Activated CD4-positive, alpha-beta T cell treated with anti-CD3 and anti-CD28 coated beads, Interleukin-2, amount 50 U/mL, for 1 hour (primary cell): ENCODE measurements around the gene RAPGEF6.
A peak's percentile ranks its signal among the peaks of the same experiment; 100 is the strongest.
"Not testable (repeated sequence)": the region's sequence is repeated elsewhere in the genome, so short reads cannot be mapped to it uniquely, and the experiment has no call there.

Experiments used
- DNase-seq: peaks from one replicate; pipeline ENCODE4 v3.0.0-alpha.2; 2020

RAPGEF6 gene

DNA sequence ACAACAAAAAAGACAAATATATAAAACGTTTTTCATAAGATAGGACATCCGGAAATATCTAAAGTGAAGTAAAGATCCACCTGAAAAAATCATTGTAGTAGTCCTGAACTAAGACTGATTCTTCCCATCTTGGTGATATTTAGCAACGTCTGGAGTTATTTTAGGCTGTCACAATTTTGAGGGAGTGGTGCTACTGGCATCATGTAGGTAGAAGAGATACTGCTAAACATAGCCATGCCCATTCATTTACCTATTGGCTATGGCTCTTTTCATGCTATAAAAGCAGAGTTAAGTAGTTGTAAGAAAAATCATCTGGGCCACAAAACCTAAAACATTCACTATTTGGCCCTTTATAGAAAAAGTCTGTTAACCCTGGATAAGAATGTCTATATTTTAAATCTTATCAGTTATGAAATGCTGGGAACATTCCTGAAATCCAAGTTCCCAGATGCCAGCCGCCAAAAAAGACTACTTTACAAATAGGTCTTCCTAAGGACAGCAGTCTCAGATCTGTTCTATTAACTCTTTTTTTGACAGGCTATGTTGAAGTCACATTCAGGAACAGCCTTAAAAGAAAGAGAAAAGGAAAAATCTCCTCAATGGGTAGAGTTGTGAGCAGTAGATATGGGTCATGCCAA is 27.0 kb downstream of the RAPGEF6 start:
- DNase-seq = no peak

DNA sequence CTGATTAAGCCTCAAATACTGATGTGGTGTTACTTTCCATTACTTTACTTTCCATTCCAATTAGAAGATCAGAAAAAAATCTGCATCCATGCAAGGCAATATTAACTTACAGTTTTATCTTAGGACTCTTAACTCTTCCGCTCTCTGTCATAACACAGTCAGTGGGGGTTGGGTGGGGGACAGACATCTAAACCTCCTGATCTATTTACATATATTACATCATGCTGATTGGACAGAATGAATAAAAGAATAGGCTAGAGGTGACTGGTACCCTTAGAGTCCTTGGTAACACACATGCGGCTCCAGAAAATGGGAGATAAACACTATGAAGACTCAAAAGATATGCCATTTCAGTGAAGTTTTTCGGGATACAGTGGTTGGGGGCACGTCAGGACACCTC is 27.6 kb downstream of the RAPGEF6 start:
- no peak for DNase-seq

DNA sequence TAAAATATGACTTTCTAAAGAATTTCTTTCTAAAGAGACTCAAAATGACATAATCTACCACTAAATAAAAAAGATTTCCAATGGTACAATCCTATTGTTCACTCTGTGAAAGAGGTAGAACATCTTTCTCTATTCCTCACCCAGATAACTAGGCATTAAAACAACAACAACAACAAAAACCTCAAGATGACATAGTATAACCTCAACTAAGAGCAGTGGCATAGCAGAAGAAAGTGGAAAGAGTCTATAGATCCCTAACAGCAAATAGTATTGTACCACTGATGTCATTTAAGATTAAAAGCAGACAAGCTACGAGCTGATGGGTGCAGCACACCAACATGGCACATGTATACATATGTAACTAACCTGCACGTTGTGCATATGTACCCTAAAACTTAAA is 29.9 kb downstream of the RAPGEF6 start:
- DNase-seq = no peak

DNA sequence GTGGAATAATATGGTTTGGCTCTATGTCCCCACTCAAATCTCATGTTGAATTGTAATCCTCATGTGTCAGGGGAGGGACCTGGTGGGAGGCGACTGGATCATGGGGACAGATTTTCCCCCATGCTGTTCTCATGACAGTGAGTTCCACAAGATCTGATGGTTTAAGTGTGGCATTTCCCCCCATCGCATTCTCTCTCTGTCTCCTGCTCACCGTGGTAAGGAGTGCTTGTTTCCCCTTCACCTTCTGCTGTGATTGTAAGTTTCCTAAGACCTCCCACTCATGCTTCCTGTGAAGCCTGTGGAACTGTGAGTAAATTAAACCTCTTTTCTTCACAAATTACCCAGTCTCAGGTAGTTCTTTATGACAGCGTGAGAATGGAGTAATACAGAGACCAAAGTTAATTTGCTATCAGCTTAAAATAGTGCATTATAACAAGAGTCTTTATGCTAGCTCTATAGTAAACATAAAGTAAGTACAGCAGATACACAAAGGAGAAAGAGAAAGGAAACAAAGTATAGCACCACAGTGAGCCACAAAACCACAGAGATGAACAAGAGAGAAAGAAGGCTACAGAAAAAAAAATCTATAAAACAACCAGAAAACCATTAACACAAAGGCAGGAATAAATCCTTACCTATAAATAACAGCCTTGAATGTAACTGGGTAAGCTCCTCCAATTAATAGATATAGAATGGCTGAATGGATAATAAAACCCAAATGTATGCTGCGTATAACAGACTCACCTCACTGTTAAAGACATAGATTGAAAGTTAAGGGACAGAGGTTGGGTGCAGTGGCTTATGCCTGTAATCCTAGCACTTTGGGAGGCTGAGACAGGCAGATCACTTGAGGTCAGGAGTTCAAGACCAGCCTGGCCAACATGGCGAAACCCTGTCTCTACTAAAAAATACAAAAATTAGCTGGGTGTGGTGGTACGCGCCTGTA is 39.7 kb downstream of the RAPGEF6 start:
- no peak for DNase-seq

DNA sequence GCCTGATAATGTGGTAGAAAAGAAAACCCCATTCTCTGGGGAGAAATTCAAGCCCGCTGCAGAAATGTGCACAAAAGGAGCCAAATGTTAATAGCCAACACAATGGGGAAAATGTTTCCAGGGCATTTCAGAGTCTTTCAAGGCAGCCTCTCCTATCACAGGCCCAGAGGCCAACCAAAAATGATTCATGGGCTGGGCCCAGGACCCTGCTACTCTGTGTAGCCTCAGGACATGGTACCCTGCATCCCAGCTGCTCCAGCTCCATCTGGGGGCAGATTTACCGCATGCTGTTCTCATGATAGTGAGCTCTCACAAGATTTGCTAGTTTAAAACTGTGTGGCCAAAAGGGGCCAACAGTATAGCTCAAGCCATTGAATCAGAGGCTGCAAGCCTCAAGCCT is 41.1 kb downstream of the RAPGEF6 start:
- no peak for DNase-seq

DNA sequence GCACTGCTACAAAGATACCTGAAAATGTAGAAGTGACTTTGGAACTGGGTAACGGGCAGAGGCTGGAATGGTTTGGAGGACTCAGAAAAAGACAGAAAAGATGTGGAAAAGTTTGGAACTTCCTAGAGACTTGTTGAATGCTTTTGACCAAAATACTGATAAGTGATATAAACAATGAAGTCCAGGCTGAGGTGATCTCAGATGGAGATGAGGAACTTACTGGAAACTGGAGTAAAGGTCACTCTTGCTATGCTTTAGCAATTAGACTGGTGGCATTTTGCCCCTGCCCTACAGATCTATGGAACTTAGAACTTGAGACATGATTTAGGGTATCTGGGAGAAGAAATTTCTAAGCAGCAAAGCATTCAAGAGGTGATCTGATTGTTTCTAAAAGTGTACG is 41.6 kb downstream of the RAPGEF6 start:
- not testable (repeated sequence) for DNase-seq

DNA sequence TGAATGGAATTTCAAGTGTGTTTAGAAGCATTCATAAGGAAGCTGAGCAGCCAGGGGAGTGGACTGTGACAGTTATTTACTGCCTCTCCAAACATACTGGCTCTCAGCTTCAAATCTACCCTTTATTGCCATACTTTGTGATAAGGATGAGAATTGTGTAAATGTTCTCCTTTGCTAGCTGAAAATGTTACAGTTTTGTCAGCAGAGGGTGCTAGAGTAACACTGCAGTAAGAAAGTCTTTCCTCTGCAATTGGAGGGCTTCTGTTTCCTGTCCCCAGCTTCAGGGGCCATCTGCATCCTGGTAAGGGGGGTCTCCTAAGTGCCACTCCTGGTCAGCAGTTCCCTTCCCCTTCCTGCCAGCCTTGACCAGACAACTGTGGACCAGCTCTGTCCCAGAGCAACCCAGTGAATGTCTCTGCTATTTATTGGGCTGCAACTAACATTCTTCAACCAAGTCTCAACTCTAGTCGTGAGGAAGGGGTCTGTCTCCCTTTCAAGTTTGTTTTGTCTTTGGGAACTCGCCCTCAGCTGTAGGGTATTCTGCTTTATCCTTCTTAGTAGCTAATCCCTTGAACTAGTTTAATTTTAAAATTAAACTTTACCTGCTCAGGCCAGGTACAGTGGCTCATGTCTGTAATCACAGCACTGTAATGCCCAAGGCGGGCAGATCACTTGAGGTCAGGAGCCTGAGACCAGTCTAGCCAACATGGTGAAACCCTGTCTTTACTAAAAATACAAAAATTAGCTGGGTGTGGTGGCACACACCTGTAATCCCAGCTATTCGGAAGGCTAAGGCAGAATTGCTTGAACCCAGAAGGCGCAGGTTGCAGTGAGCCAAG is 45.3 kb downstream of the RAPGEF6 start:
- peak; percentile 6 for DNase-seq

DNA sequence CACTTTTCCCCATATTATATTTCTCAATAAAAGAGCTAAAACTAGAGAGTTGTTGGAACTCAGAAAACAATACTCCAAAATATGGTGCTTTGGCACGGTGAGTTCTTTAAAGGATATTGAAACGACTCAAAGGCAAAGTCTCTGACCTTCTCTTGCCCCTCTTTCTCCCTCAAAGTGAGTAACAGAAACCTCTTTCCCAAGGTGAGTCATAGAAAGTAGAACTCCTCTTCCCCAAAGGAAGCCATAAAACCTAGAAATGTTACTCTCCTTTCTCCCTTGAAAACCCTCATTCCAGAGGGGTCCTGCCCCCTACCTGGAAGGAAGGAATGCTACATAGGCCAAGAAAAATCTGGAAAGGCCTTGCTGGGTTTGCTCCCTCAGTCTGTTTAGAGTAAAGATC is 47.5 kb downstream of the RAPGEF6 start:
- no peak for DNase-seq

DNA sequence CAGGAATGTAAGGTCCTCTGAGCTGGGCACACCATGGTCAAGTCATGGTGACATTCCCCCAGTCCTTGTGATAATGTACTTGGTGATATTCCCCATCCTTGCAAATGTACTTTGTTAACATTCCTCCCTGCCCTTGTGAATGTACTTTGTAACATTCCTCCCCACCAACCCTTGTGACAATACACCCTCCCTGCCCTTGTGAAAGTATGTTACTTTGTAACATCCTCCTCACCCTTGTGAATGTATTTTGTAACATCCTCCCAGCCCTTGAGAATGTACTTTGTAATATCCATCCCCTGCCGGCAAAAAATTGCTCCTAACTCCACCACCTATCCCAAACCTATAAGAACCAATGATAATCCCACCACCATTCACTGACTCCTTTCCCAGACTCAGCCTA is 53.3 kb downstream of the RAPGEF6 start:
- no peak for DNase-seq

DNA sequence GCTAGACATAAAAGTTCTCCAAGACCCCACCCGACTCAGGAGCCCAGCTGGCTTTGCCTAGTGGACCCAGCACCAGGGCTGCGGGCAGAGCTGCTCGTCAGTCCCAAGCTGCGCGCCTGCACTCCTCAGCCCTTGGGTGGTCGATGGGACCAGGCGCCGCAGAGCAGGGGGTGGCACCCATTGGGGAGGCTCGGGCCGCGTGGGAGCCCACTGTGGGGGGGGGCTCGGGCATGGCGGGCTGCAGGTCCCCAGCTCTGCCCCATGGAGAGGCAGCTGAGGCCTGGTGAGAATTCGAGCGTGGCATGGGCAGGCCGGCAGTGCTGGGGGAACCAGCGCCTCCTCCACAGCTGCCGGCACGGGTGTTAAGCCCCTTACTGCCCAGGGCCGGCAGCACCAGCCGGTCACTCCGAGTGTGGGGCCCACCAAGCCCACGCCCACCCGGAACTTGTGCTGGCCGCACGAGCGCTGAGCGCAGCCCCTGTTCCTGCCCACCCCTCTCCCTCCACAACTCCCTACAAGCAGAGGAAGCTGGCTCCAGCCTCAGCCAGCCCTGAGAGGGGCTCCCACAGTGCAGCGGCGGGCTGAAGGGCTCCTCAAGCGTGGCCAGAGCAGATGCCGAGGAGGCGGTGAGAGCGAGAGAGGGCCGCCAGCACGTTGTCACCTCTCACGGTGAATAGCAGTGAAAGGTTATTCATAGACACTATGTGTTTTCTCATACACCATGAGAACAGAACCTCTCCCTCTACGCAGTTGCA is 54.9 kb downstream of the RAPGEF6 start:
- no peak for DNase-seq

DNA sequence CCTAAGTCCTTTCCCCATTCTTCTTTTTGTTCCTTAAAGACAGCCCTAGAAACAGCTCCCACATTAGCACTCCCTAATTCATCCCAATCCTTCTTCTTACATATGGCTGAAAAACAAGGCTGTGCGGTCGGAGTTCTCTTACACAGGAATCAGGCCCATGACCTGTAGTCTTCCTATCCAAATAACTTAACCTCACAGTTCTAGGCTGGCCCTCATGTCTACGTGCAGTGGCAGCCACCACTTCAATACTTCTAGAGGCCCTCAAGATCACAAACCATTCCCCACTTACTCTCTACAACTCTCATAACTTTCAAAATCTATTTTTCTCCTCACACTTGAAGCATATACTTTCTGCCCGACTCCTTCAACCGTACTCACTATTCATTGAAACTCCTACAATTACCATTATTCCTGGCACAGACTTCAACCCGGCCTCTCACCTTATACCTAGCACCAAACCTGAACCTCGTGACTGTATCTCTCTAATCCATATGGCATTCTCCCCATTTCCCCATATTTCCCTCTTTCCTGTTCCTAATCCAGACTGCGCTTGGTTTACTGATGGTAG is 59.3 kb downstream of the RAPGEF6 start:
- no peak for DNase-seq

DNA sequence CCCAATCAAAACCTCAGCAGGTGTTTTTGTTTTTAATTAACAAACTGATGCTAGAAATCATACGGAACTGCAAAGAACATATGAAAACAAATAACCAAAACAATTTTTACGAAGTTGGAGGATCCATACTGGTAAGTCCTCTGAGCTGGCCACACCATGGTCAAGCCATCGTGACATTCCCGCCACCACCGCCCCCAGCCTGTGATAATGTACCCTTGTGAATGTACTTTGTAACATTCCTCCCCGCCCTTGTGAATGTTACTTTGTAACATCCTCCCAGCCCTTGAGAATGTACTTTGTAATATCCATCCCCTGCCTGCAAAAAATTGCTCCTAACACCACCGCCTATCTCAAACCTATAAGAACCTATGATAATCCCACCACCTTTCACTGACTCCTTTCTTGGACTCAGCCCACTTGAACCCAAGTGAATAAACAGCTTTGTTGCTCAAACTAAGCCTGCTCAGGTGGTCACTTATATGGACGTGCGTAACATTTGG is 63.3 kb downstream of the RAPGEF6 start:
- DNase-seq = no peak

DNA sequence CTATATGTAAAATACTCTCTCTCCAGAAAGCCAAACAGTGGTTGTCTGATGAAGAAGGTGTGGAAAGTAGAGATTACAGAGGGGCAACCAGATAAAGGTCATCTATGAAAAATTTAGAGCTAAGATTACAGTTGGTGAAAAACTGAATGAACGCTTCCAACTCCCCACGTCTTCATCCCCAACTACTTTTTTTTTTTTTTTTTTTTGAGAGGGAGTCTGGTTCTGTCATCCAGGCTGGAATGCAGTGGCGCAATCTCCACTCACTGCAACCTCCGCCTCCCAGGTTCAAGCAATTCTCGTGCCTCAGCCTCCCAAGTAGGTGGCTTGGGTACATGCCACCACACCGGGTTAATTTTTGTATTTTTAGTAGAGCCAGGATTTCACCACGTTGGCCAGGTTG is 64.3 kb downstream of the RAPGEF6 start:
- no peak for DNase-seq

DNA sequence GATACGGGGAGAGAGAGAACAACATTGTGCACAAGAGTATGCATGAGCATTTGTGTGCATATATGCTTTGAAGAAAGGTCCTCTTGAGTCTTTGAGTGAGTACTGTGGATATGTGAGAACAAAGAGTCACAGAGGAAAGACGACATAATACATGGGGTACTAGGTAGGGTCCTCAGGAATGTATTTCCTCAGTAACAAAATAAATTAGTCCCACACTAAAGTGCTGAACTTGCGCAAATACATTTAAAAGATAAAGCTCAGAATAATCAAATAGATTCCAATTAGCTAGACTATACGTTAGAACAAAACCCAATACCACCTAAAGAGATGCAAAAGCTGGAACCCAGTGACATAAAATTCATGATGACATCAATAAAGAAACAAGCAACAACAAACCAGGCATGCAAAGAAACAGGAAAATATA is 70.8 kb downstream of the RAPGEF6 start:
- no peak for DNase-seq

DNA sequence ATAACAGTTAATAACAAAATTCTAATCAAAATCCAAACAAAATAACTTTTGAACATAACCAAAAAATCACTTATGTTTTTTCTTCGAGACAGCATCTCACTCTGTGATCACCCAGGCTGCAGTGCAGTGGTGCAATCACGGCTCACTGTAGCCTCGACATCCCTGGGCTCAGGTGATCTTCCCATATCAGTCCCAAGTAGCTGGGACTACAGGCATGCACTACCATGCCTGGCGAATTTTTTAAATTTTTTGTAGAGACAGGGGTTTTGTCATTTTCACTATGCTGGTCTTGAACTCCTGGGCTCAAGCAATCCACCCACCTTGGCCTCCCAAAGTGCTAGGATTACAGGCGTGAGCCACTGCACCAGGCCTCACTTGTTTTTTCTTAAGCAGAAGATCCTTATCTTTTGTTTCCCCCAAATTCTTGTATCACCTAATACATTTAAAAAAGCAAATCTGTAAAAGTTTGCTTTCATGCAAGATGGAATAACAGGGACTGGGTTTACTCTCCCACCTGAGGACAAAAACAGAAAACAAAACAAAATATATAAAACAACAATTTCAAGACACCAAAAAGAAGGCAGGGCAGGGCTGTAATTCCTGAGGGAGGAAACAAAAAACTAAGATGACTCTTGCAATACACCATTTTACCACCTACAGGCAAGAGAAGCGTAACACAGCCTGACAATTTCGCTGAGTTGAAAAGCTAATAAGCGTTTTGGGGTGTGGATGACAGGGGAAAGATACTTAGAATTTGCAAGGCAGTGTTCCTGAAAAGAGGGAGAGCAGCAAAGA is 71.4 kb downstream of the RAPGEF6 start:
- no peak for DNase-seq

DNA sequence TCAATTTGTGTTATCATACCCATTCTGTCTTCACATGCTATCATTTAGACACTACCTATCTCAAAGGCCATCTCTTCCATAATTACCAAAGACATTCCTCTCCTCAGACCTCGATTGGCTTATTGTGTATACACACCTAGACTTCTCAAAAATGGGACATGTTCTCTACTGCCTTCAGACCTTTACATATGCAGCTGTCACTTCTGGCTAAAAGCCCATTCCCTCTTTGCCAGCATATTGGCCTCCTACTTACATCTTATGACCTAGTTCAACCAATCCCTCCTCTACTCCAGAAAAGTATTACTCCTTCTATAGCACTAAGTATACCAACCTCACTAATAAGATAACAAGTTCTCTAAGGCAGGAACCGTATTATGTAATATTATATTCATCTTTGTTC is 84.4 kb downstream of the RAPGEF6 start:
- no peak for DNase-seq

DNA sequence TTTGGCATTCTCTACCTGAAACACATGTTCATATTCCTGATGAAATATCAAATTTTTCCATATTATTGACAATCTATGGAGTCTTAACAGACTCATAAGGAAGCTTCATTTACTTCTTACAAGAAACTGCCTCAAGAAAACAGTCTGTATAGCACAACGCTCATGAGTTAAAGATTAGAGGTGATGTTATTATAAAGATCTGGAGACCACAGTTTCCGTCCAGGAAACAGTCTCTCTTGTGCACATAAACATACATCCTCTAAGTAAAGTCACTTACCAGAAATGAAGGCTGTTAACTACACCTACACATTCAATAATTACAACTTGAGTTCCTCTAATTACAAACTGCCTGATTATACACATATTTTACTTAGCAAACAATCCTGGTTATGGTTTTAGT is 86.9 kb downstream of the RAPGEF6 start:
- DNase-seq = no peak

DNA sequence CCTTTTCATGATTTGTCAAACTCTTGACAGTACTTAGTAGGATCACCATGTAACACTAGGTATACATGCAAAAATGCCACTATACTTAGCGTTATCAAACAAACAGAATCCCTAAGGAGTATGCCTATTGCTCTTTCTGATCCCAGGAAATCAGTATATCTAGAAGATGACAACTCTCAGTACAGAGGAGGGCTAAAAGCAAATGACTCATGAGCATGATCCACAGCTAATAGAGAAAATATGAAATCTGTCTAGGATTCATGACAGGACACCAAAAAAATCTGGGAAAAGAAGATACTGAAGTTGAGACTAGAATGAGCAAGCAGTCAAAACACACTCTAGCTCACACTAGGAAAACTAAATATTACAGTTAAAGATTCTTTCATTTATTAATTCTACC is 89.2 kb downstream of the RAPGEF6 start:
- DNase-seq = no peak

DNA sequence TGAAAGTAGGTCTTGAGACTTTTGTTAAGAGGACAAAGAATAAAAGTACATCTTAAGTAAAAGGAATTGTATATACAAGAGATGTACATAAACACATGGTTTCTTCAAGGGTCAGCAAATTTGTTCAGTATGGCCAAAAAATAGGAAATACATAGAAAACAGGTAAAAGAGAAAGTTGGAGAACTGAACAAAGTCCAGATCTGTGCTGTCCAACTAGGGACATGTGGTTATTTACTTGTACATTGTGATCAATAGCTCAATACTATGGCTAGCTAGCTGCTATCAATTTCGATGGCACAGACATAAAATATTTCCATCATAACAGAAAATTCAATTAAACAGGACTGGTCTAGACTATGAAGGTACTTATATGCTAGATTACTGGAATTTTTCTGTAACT is 92.3 kb downstream of the RAPGEF6 start:
- DNase-seq = no peak

DNA sequence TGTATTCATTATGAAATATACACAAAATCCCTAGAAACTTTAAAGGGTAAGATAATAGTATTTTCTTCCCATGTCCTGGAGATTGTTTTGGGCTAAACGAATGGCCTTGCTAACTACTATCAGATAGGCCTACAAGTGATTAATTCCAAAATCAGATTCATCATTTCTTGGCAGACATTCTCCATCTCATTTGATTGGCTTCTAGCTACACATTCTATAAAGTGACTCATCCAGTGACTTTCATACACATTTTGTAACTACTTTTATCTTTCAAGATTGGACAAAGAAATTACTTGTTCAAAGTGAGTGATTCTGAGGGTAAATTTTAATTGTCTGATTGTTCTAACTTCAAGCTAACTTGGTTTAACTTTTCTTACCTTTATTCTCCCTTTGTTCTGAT is 93.3 kb downstream of the RAPGEF6 start:
- DNase-seq = no peak

DNA sequence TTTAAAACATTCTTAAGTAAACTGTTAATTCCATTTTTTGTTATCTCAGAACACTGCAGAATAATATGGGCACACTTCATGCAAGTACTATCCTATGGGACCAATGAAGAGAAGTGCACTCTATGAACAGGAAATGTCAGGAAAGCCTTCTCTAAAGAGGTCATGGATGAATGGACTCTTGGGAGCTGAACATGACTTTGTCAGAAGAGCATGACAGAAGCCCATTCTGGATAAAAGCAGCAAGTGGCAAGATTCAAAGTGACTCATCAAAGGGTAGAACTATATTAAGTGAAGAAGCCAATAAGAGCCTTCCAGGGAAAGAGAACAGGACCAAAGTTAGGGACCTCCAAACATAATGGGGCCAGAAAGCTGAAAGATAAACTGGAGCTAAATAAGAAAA is 94.0 kb downstream of the RAPGEF6 start:
- DNase-seq = no peak
